ENCODE results near the gene AIMP1.

DNA sequence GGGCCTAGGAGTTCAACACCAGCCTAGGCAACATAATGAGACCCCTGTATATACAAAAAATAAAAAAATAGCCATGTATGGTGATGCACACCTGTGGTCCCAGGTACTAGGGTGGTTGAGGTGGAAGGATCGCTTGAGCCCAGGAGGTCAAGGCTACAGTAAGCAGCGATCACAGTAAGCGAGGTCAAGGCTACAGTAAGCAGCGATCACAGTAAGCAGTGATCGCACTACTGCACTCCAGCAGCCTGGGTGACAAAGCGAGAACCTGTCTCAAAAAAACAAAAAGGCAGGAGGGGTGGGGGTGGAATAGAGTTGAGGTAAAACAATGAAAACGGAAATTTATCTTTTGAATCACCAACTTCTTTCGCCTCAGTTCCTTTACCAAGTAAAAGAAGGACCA lies 29.7 kb upstream of the AIMP1 start:
- TF ChIP-seq, protein P1, sequence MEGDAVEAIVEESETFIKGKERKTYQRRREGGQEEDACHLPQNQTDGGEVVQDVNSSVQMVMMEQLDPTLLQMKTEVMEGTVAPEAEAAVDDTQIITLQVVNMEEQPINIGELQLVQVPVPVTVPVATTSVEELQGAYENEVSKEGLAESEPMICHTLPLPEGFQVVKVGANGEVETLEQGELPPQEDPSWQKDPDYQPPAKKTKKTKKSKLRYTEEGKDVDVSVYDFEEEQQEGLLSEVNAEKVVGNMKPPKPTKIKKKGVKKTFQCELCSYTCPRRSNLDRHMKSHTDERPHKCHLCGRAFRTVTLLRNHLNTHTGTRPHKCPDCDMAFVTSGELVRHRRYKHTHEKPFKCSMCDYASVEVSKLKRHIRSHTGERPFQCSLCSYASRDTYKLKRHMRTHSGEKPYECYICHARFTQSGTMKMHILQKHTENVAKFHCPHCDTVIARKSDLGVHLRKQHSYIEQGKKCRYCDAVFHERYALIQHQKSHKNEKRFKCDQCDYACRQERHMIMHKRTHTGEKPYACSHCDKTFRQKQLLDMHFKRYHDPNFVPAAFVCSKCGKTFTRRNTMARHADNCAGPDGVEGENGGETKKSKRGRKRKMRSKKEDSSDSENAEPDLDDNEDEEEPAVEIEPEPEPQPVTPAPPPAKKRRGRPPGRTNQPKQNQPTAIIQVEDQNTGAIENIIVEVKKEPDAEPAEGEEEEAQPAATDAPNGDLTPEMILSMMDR (IDR thresholded peaks at IDR 0.05; ENCODE audit: poor library complexity) = no peak
- no peak for TF ChIP-seq EZH2 (IDR thresholded peaks at IDR 0.05; ENCODE audit: borderline replicate concordance)
- TF ChIP-seq EZH2phosphoT487 (IDR thresholded peaks at IDR 0.05; ENCODE audit: low read depth, severe bottlenecking, unreplicated experiment) = no peak

Measured in hepatocyte (in vitro differentiated cells).